ENCODE data around the gene NTMT1.
A peak's percentile ranks its signal among the peaks of the same experiment; 100 is the strongest.

NTMT1 gene

GRCh38 chr9:129637673-129638439 is 11.9 kb downstream of the NTMT1 start:
- no peak for DNase-seq

GRCh38 chr9:129639034-129639630 is 13.2 kb downstream of the NTMT1 start:
- no peak for DNase-seq

DNA sequence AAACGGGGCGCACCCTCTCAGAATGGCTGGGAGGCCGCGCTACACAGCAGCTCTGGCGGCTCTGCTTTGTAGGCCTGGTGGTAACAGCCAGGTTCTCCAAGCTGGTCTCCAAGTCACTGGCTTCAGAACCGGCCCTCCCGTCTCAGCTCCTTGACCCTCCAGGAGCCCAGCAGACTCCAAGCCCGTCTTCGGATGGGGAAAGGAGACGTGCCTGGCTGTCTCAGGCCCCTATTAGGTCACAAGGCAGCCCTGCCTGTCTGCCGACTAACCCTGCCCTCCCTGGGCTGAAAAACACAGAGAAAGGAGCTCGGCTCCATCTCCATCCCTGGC is 13.8 kb downstream of the NTMT1 start:
- no peak for DNase-seq

DNA sequence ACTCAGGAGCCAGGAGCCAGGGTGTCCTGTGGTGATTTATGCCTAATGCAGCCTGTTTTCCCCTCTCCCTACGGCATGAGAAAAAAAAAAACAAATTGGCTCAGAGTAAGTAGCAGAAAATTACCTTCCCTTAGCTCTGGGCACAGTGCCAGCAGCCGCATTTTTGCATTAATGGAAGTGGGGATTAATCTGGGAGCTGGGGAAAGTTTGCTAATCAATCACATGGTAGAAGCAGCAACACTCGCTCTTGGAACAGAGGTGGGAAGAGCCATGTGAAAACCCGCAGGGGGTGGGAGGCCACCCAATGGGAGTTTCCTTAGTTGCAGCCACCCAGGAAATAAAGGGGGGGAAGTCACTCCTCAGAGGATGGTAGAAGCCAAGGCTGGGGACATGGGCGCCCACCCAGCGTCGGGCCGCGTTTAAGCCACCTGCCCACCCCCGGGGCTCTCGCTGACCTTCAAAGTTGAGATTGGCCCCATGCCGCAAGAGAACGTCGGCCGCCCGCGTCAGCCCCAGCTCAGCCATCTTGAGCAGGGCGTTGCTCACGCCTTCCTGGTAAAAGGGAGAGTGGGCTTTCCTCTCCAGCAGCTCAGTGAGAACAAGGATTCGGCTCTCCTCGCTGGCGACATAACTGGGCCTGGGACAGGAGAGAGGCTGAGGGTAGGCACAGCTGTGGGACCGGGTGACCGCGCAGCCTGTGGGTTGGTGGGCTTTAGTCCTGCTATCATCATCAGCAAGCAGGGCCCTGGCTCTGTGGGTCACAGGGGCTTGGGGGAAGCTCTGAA is 14.3 kb downstream of the NTMT1 start:
- DNase-seq: peak; percentile 24

- no peak for DNase-seq
Measured at GRCh38 chr9:129640871-129641749, 15.1 kb downstream of the NTMT1 start.

DNA sequence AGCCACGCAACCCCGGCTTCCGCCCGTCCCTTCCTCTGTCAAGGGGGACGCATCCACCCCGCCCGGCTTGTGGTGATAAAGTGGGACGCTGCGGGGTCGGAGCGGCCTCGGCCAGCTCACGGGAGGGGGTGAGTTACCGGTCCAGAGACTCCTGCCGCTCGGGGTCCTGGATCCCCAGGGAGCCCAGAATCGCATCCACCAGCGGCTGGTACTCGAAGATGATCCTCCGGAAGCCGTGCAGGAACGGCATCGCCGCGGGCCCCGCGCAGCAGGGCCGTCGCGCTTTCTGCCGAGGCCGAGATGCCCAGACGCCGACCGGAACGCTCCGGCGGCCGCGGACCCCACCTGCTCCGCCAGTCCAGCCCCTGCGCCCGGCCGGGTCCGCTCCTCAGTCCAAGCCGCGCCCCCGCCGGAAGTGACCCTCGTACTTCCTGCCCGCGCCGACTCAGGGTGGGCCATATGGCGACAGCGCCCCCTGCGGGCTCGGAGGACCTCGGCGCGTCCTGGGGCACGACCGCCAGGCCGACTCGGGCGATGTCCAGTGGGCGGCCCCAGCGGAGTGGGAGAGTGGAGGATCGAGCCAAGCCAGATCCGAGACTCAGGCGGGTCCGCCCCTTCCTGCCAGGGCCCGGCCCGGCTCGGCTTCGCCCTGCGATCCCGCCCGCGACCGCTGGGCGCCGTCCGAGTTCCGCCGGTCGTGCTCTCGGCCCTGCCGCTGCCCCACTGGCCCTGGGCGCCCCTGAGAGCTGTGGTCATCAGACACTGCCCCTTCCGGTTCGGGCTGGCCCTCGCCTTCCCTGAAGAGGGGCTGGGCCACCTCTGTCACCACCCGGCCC is 16.0 kb downstream of the NTMT1 start, which contains the start of gene ASB6:
ASB6 (minus strand) TSS at position 402 of the 836 bp plus-strand sequence; CDS start at position 250, 152 bp downstream.
- peak; percentile 22 for DNase-seq

DNA sequence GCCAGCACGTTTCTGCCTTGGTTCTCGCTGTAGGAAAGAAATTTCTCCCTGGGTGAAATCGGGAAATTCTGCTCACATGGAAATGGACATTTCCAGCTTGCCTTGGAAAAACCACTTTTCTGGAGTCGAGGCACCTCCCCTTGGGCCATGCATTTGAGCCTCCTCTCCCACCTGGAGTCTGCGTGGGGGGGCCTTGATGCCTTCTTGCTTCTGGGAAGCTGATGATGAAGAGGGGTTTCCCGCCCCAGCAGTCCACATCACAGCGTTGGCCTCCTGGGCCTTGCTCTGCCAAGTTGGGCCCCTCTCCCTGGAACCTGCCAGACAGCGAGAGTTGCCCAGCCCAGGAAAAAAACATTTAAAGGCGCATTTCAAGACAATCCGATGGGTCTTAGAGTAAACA is 17.7 kb downstream of the NTMT1 start:
- no peak for DNase-seq

DNA sequence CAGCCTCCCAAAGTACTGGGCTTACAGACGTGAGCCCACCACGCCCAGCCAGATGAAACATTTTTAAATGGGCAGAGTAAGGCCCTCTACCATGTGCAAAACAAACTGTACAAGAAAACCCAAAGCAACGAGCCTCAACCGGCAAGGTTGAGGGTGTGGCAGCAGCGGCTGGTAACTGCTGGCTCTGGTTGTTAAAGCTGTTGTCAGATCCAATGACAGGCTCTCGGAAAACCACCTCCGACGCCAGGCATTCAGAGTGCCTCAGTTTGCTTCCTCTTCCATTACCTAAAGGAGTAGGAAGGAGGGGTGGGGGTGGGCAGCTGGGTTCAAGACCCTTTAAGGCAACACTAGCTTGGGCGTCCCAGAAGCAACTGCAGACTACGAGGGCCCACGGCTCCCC is 18.4 kb downstream of the NTMT1 start:
- DNase-seq: no peak

DNA sequence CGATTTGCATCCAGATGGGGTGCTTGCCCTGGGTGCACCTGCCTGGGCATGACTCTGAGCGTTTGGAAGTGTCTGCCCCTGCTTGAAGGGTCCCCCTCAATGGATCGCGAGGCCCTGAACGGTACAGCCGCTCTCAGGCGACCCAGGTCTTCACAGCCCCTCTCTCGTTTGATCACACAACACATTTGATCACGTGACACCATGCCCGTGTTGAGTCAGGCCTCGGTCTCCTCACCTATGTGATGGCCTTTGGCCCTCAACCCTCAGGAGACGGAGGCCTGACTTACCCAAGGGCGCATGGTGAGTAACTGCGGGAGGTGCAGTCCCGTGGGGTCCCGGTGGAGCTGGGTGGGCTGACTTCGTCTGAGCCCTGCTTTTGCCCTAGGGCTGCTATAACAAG is 18.9 kb downstream of the NTMT1 start:
- no peak for DNase-seq

- no peak for DNase-seq
Measured at GRCh38 chr9:129646252-129646651, 20.3 kb downstream of the NTMT1 start.

- DNase-seq: no peak
Measured at GRCh38 chr9:129646654-129647053, 20.7 kb downstream of the NTMT1 start.

DNA sequence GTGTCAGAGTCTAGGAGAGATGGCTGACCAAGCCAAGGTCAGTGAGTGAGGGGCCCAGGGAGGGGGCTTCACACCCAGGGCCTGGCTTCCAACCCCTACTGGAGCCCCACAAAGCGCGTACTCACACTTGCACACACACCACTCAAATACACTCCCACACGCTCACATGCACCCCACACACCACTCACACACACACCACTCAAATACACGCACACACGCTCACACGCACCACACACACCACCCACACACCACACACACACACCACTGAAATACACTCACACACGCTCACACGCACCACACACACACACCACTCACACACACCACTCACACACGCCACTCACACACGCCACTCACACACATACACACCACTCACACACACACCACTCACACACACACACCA is 21.7 kb downstream of the NTMT1 start:
- DNase-seq: no peak

GRCh38 chr9:129648092-129648763 is 22.3 kb downstream of the NTMT1 start:
- DNase-seq: no peak

GRCh38 chr9:129648764-129649115 is 22.8 kb downstream of the NTMT1 start:
- no peak for DNase-seq

DNA sequence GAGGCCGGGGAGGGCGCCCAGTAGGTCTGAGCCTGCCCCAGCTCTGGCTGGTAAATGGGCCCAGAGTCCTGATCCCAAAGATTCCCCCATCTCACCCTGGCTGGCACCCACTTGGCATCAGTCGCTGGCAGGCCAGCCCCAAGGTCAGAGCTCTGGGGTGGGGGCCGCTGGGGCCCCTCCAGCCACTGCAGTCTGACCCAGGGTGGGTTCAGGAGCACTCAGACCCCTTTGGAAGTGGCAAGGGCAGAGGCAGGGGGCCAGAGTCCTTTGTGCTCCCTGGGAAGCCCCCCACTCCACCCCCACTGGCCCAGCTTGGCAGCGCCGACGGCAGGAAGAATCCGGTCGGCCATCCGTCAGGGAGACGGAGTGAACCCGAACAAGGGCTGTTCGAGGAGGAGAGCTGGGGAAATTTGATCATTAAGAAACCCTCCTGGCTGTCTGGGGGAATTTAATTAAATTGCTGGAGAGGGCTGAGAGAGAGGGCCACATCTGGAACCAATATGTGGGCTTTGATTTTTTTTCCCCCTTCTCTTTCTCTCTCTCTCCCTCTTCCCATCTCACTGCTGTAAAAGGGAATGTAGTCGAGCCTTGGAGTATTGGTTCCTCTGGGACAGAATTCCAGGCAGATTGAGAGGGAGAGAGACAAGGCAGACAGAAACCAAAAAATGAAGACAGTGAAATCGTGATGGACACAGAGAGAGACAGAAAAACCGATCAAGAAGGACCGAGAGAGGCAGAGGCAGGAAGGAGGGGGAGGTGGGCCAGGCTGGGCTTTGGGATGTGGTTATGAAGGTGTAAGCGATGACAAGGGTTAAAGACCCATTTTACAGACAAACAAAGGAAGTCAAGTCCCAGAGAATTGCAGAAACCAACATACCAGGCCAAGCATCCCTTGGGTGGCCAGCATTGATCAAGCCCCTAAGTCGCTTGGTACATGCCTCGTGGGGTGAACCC is 24.0 kb downstream of the NTMT1 start:
- no peak for DNase-seq

DNA sequence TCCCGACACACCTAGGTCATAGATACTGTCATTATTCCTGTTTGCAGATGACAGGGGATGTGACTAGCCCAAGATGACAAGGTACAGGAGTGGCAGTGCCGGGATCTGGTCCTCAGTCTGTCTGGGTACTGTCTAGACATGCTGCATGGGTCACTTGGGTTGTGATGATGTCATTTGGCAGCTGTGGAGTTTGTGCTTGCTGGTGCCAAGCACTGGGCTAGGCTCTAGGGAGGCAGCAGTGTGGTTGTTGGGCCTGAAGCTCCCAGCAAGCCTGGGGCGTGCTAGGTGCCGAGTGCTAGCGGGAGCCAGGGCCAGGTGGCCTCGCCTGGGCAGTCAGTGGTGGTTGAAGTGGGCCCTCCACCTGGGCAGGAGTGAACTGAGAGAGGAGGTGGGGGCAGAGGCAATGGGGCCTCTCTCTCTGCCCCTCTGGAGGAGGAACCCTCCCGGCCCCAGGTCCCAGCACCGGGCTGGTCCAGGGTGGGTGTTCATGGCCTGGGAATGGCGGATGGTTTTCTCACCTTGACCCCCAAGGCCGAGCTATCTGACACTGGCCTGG is 24.8 kb downstream of the NTMT1 start:
- no peak for DNase-seq

DNA sequence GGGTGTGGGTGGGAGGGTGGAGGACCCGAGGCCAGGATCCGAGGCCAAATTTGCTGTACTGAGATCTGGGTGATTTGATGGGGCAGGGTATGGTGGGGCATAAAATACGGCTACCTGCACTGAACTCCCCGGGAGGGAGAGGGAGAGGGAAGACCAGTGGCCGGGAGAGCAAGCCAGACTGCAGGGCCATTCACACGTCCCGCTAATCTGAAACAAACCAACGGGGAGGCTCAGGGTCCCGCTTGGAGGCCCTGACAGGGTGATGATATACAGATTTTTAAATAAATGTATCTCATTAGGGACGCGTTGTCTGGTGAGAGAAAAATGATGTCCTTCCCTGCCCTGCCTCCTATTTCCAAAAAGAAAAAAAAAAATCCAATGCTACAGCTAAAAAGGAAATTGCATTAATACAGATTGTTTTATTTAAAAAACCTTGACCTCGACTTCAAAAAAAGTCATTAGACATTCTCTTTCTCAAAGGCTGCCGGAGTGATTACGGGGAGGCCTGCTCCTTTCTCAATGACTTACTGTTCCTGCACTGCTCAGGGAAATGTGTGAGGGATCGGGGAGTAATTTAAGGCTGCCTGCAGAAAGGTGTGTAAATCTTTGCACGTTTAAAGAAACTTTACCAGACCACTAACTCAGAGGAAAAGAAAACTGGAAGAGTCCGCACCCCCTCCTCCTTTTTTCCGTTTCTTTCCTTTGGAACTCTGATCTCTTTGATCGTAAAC is 28.0 kb downstream of the NTMT1 start:
- no peak for DNase-seq

- DNase-seq: no peak
Measured at GRCh38 chr9:129654554-129655040, 28.6 kb downstream of the NTMT1 start.

DNA sequence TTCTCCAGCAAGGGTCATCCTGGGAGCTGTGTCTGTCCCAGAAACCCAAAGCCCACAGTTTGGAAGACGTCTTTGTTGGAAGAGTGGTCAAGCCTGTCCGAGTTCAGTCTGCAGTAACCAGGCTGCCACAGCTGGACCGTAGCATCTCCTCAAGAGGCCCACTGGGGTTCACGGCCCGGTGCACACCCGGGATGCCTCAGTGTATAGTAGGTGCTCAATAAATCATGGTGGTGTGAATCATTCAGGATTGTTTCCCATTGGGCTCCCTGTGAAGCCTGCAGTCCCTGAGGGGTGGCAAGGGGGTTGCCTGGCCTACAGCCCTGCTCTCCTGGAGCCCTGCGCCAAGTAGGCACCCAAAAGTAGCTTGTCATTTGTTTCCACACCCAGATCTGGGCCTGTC is 29.2 kb downstream of the NTMT1 start:
- no peak for DNase-seq
